GM13977 (cell line): ENCODE results near the gene PGK2.

Experiments
- DNase-seq: peaks from one replicate; pipeline ENCODE4 v3.0.0; 2012; ENCODE audit warnings: low spot score
- CTCF ChIP-seq: IDR thresholded peaks from 2 replicates; pipeline ENCODE4 v1.5.1; 2012; ENCODE audit warnings: mild to moderate bottlenecking, control low read depth; ENCODE audit not compliant: insufficient read depth; ENCODE audit errors: extremely low read depth, missing control alignments
- in situ Hi-C: fragments of 300-500 bp; cut with MboI; formaldehyde crosslinking; loops from one replicate; pipeline ENCODE4 v1.12.0; 2022; ENCODE audit warnings: low sequenced_read_pairs, low pct_unique_long_range_greater_than_20kb, mixed read lengths, inconsistent platforms; ENCODE audit not compliant: unreplicated experiment

The PGK2 gene

GRCh38 chr6:49782293-49782692 lies 4.8 kb downstream of the PGK2 start:
- DNase-seq = no peak

GRCh38 chr6:49776444-49776843 lies 10.6 kb downstream of the PGK2 start:
- DNase-seq = no peak
- in situ Hi-C loops = no loop called here
- TF ChIP-seq CTCF = no peak

More at GRCh38 chr6:49782293-49782692, 4.8 kb downstream of the PGK2 start:
- in situ Hi-C loops = no loop called here
- no peak for TF ChIP-seq CTCF

- no peak for DNase-seq
- TF ChIP-seq CTCF = no peak
- in situ Hi-C loops = no loop called here
These were observed 12.0 kb downstream of the PGK2 start for GRCh38 chr6:49775043-49775442.

GRCh38 chr6:49772285-49772684 lies 14.8 kb downstream of the PGK2 start:
- in situ Hi-C loops = no loop called here
- TF ChIP-seq CTCF = no peak
- no peak for DNase-seq

- TF ChIP-seq CTCF = no peak
- no peak for DNase-seq
- in situ Hi-C loops = no loop called here
These were observed 20.3 kb downstream of the PGK2 start for GRCh38 chr6:49766762-49767161.

- no peak for DNase-seq
These were observed 22.4 kb downstream of the PGK2 start for GRCh38 chr6:49764571-49765236.

More at GRCh38 chr6:49764571-49765236, 22.4 kb downstream of the PGK2 start:
- in situ Hi-C loops = no loop called here
- no peak for TF ChIP-seq CTCF
